HG03196 (cell line): ENCODE results near the gene DNAH12.
"Not testable (repeated sequence)": the region's sequence is repeated elsewhere in the genome, so short reads cannot be mapped to it uniquely, and the experiment has no call there.

ENCODE experiments used
- ATAC-seq: cut with Tn5 transposase; IDR thresholded peaks from one replicate; pipeline ENCODE4 v1.9.1; 2021; ENCODE audit not compliant: unreplicated experiment

Gene DNAH12

DNA sequence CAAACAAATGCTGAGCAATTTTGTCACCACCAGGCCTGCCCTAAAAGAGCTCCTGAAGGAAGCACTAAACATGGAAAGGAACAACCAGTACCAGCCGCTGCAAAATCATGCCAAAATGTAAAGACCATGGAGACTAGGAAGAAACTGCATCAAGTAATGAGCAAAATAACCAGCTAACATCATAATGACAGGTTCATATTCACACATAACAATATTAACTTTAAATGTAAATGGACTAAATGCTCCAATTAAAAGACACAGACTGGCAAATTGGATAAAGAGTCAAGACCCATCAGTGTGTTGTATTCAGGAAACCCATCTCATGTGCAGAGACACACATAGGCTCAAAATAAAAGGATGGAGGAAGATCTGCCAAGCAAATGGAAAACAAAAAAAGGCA is 217.6 kb downstream of the DNAH12 start:
- ATAC-seq = not testable (repeated sequence)

DNA sequence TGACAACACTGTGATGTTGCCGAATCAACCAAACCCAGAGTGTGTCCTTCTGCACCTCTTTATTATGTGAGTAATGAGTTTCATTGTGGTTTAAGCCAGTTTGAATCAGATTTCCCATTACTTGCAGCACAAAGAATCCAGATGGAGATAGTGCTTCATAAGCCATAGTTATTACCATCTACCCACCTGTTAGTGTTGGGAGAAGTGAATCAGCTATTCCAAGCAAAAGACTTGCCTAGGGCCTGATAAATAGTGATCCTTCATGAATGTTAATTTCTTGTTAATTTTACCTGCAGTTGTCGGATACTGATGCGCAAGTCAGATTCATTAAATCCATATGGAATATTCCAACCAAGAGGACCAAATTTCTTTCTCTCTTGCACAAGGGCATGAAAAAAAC is 229.9 kb downstream of the DNAH12 start:
- ATAC-seq = no peak

DNA sequence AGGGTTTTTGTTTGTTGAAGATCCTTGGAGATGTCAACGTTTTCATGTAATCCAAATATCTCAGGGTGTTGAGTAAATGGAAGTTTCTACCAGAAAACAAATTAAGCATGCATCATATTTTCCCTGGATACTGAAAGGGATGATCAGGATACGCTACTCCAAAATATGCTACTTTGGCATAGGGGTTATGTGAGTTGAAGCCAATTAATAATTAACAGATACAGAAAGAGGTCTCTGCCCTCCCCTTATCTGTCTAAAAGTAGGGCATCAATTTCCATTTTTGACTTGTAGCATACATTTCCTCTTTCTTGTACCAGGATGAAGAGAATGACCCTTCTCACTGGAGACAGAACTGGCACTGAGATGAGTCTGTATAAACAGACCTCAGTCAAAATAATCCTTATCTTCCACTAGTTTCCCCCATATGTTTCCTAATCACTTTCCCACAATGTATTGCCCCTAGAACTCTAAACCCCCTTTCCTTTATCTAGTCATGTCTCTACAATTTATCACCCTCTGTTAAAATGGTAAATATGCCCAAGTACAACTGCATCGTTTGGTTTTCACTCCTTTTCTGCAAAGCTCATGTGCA is 234.3 kb downstream of the DNAH12 start:
- ATAC-seq = no peak

- not testable (repeated sequence) for ATAC-seq
Measured at GRCh38 chr3:57303520-57303919, 240.6 kb downstream of the DNAH12 start.

GRCh38 chr3:57298041-57298440 is 246.1 kb downstream of the DNAH12 start:
- ATAC-seq = no peak

GRCh38 chr3:57292897-57293526 is 251.1 kb downstream of the DNAH12 start:
- ATAC-seq = no peak

DNA sequence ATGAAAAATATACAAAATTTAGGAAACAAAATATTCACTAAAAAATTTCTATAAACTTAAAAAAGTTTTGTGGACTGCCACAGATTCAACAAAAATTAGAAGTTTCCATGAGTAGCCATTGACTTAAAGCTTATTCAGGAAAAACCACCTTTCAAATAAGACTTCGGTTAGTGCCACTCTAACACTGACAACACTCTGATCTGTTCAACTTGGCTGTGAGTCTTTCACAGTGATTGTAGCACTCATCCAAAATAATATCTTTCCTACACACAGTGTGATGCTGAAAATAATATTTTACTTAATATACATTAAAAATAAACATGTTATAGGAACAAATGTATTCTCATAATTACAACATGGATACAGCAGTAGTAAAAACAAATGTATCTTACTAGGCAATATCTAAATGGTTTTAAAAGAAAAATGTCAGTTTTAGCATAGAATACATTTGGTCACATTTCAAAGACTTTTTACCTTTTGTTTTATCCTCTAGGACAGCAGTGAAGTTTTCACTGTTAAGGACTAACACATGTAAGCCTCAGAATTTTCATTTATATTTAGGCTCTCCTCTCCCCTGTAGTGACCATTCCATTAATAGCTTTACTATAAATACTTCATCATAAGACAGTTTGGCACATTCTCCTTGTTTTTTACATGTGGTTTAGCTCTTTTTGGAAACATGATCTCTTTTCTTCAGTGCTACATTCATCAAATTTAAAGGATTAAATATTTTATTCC is 251.8 kb downstream of the DNAH12 start, which contains the start of gene ASB14:
Gene ASB14, minus strand, starts transcription at position 527 of the 738 bp plus-strand sequence. CDS start 652 bp downstream, outside the sequence.
- ATAC-seq = no peak

DNA sequence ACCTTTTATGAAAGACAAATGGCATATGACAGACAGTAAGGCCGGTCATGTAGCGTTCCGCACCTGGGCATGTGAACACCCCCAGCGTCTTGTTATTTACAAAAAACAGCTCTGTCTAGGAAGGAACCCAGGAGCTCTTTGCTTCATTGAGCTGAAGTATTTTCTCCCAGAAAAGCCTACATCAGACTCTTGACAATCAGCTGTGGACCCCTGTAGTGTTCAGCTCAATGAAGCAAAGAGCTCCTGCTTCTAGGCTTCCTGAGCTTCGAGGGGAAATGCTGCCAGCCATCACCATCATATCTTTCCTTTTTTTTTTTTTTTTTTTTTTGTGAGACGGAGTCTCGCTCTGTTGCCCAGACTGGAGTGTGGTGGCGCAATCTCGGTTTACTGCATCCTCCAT is 255.7 kb downstream of the DNAH12 start:
- ATAC-seq = no peak

- no peak for ATAC-seq
Measured at GRCh38 chr3:57287205-57287604, 256.9 kb downstream of the DNAH12 start.

DNA sequence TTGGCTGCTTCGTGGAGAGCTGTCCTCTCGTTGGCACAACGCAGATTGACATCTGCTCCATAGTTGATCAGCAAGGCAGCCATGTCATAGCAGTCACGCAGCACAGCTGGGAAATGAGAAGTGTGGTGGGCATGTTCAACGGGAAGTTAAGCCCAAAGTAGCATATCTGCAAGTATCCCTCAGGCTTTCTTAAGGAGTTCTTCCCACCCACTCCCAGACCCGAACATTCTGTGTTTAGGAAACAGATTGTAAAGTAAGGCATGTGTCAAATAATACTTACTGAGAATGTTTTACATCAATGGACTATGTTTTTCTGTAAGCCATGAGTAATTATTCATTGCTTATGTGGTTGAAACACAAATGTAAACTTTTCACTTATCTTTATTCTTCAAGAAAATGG is 260.8 kb downstream of the DNAH12 start:
- ATAC-seq = no peak

- no peak for ATAC-seq
Measured at GRCh38 chr3:57281715-57282114, 262.4 kb downstream of the DNAH12 start.

DNA sequence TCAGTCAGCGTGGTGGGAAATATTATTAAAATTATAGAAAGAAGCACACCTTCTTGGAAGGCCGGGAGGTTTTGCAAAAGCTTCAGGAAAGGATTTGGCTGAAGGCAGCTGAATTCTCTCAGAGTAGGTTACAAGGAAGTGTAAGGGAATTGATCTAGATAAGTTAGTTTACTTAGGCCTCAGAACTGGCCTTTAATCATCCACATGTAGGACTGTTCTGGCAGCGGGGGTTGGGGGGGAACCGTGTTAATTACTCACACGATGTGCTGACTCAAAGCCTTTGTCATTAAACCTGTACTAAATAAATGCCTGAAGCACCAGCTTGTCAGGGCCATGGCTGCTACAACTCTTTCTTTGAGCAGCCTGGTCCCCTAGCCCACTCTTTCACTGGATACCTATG is 264.5 kb downstream of the DNAH12 start:
- ATAC-seq = no peak

DNA sequence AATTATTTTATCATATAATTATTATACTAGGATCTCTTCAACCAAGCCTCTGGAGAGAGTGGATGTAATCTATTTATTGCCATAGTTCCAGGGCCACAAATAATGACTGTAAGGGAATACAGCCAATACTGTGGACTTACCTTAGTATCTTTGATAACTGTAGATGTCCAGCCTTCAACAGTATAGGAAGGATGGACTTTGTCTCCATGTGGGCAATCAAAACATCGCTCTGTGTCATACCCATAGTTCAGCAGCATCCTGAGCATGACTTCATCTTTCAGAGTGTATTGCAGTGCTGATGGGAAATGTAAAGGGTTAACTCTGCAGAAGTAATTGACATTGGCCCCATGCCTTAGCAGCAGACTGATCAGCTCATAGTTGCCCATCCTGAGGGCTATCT is 265.9 kb downstream of the DNAH12 start:
- no peak for ATAC-seq

- no peak for ATAC-seq
Measured at GRCh38 chr3:57275393-57275792, 268.8 kb downstream of the DNAH12 start.

GRCh38 chr3:57274845-57275244 is 269.3 kb downstream of the DNAH12 start:
- ATAC-seq = no peak

DNA sequence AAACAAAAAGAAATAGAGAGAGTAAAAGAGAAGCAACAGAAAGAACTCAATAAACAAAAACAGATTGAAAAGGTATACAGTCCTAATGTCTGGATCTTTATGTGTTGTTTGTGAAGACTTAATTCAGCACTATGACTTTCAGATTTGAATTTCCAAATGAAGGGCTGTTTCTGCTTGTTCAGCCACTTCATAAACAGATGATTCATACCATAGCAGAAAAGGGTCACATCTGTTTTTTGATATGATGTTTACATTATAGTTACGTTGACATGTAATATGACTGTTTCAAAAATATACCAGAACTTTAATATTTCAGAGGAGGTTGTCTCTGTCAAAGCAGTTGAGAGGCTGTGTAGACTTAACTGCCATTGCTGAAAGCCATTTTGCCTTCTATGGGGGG is 275.7 kb downstream of the DNAH12 start:
- no peak for ATAC-seq

- ATAC-seq = no peak
Measured at GRCh38 chr3:57261929-57262328, 282.2 kb downstream of the DNAH12 start.

DNA sequence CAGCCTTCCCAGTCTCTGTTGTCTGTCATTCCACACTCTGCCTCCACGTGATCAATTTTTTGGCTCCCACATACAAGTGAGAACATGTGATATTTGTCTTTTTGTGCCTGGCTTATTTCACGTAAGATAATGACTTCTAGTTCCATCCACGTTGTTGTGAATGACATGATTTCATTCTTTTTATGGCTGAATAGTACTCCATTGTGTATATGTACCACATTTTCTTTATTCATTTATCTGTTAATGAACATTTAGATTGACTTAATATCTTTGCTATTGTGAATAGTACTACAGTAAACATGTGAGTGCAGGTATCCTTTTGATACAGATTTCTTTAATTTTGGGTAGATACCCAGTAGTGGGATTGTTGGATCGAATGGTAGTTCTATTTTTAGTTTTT is 283.0 kb downstream of the DNAH12 start:
- ATAC-seq = no peak

DNA sequence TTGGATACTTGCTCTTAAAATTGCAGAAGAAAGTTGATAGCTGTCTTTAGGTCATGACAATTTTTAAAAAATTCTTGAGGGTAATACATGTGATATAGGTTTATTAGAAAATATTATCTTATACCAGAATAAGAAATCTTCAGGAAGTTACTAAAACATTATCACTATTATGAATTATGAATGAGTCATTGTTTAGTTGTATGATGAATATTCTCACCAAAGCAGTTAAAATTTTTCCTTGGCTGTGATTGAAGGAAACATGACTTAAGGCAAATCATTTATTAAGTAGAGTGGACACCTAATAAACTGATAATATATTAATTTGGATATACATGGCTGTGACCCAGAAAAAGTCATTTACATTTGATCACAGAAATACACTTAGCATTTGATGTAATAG is 286.5 kb downstream of the DNAH12 start:
- no peak for ATAC-seq

DNA sequence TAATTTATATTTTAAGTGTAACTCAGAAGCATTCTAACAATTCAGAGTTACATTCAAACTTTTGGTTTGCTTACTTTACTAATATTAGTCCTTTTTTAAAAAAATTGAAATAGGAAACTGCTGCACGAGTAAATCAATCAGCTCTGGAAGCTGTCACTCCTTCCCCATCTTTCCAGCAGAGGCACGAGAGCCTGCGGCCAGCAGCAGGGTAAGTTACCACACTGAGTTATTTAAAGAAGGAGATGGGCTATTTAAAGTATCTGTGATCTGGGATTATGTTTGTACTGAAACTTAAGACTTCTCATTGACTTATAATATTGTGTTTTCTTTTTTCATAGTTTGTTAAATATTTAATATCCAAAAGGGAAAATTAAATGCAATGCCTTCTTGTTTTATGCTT is 287.3 kb downstream of the DNAH12 start:
- no peak for ATAC-seq

GRCh38 chr3:57252404-57252803 is 291.7 kb downstream of the DNAH12 start:
- ATAC-seq = no peak

GRCh38 chr3:57244946-57245345 is 299.2 kb downstream of the DNAH12 start:
- no peak for ATAC-seq
